Measurements from ENCODE around the gene ZNF428.
"Not testable (repeated sequence)": the region's sequence is repeated elsewhere in the genome, so short reads cannot be mapped to it uniquely, and the experiment has no call there.

Gene ZNF428

GRCh38 chr19:43591904-43592772 lies 27.3 kb downstream of the ZNF428 start:
- ATAC-seq, result no peak

- ATAC-seq, result no peak
Measured at GRCh38 chr19:43589678-43590077, 29.8 kb downstream of the ZNF428 start.

- no peak for ATAC-seq
Measured at GRCh38 chr19:43589277-43589676, 30.2 kb downstream of the ZNF428 start.

GRCh38 chr19:43587029-43587428 lies 32.4 kb downstream of the ZNF428 start:
- ATAC-seq, result not testable (repeated sequence)

- no peak for ATAC-seq
Measured at GRCh38 chr19:43586346-43586745, 33.1 kb downstream of the ZNF428 start.

- ATAC-seq, result no peak
Measured at GRCh38 chr19:43584484-43584883, 34.9 kb downstream of the ZNF428 start.

GRCh38 chr19:43582495-43582894 lies 36.9 kb downstream of the ZNF428 start:
- ATAC-seq, result no peak

GRCh38 chr19:43581467-43581866 lies 38.0 kb downstream of the ZNF428 start:
- ATAC-seq, result no peak

- ATAC-seq, result no peak
Measured at GRCh38 chr19:43578787-43579186, 40.6 kb downstream of the ZNF428 start.

- no peak for ATAC-seq
Measured at GRCh38 chr19:43575955-43576878, 43.2 kb downstream of the ZNF428 start.

GRCh38 chr19:43575156-43575950 lies 44.1 kb downstream of the ZNF428 start, which contains the start of the genes PINLYP and XRCC1:
Gene PINLYP, plus strand, starts transcription at chr19:43575801. Its CDS starts 1,391 bp downstream, at chr19:43577192.
Gene XRCC1, minus strand, starts transcription at chr19:43575527. Its CDS starts 69 bp downstream, at chr19:43575458.
- ATAC-seq, result peak; percentile 99 to 100

GRCh38 chr19:43574424-43575155 lies 44.8 kb downstream of the ZNF428 start:
- ATAC-seq, result no peak

- ATAC-seq, result no peak
Measured at GRCh38 chr19:43572171-43572588, 47.2 kb downstream of the ZNF428 start.

GRCh38 chr19:43570174-43570791 lies 49.1 kb downstream of the ZNF428 start:
- ATAC-seq, result no peak

- no peak for ATAC-seq
Measured at GRCh38 chr19:43569657-43570056, 49.8 kb downstream of the ZNF428 start.

GRCh38 chr19:43564800-43565199 lies 54.6 kb downstream of the ZNF428 start:
- no peak for ATAC-seq

GRCh38 chr19:43563816-43564457 lies 55.5 kb downstream of the ZNF428 start:
- ATAC-seq, result no peak

- ATAC-seq, result peak; percentile 94 to 98
Measured at GRCh38 chr19:43562698-43563241, 56.7 kb downstream of the ZNF428 start.

- no peak for ATAC-seq
Measured at GRCh38 chr19:43562226-43562697, 57.2 kb downstream of the ZNF428 start.

Data from activated CD4-positive, CD25-positive, alpha-beta regulatory T cell treated with anti-CD3 and anti-CD28 coated beads, Interleukin-2, amount 50 U/mL, for 24 hours (primary cell).